Eye (tissue), 1 donor: ENCODE results near the gene RNF19B.
"Not testable (repeated sequence)": the region's sequence is repeated elsewhere in the genome, so short reads cannot be mapped to it uniquely, and the experiment has no call there.

Source experiments
- DNase-seq: peaks from one replicate; pipeline ENCODE4 v3.0.0-alpha.2; 2015

The RNF19B gene

GRCh38 chr1:32929366-32929765 lies 35.2 kb downstream of the RNF19B start:
- DNase-seq: no peak

- DNase-seq: no peak
Observed at GRCh38 chr1:32928715-32929114, 35.9 kb downstream of the RNF19B start.

DNA sequence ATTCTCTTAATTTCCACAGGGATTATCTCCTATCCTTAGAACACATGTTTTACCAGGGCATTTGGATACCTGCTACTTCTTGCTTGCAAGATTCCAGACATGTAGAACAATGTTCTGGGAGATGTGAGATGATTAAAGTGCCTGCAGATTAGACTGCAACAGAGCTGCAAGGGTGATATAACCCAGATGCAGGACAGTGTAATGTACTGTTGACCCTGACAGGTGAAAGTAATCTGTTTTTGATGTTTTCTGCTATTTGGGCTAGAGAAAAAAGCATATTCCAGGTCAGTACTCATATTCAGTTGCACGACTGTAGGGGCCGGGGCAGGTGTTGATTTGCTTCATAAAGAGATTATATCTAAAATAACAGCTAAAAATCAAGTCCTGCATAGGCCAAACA lies 36.3 kb downstream of the RNF19B start:
- DNase-seq: no peak

DNA sequence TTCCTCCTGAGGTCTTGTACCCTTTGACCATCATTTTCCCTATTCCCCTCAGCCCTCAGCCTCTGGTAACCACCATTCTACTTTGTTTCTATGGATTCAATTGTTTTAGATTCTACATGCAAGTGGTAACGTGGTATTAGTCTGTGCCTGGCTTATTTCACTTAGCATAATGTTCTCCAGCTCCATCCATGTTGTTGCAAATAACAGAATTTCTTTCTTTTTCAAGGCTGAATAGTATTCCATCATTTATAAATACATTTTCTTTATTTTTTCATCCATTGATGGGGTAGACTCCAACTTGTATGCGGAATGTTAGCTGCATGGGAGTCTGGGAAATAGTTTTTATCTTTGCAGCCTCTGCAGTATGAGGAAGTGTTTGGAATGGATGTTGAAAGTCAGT lies 37.2 kb downstream of the RNF19B start:
- no peak for DNase-seq

DNA sequence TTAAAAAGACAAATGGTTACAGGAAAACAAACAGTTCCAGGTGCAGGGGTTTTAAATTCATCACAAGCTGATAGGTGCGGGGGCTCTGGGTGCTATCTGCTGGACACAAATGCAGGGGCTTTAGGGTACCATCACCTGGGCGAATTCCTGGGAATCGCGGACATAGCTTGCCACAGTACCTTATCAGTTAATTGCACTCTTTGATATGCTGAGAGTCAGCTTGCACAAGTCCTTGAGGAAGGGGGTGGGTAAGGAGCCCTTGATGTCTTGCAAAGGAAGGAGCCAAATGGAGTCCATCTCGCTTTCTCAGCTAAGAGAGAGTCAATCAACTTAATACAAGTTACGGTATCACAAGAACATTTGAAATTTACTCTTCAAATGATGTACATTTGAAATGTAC lies 38.0 kb downstream of the RNF19B start:
- DNase-seq: no peak

GRCh38 chr1:32925403-32926162 lies 39.0 kb downstream of the RNF19B start:
- peak; percentile 77 for DNase-seq

DNA sequence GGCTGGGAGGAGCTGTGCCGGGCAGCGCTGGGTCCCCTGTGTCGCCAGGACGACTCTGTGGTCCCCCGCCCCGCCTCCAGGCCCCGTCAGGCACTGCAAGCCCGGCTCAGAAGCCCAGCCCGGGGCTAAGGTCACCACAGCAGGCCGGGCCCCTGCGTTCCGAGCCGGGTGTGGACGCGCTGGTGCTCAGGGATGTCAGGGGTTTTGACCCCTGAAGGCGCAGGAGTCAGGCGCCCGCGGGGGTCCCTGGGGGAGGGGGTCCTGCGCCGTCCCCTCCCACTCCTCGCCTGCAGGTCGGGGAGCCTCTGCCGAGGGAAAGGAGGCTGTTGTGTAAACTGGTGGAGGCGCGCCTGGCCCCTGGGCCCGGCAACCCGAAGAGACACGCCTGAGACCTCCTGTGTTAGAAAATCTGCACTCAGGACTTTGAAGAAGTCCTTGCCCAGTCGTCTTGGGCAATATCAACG lies 39.7 kb downstream of the RNF19B start:
- DNase-seq: peak; percentile 54

DNA sequence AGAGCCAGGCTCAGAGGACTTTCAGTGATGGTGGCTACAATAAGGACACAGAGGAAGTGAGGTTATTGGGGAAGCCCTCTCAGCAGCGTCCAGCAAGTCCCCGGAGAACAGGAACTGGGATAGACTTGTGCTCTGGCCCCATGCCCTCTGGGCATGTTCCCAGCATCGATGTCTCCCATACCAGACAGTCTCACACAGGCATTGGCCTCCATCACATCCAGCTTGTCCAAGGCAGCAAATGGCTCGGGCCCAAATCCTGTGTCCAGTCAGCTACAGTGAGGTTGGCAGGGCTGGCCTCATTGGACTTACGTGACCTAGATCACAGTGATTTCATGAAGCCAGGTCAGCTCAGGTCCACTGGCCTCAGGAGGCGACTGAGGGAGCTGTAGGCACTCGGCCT lies 43.8 kb downstream of the RNF19B start:
- no peak for DNase-seq

- peak; percentile 16 for DNase-seq
Observed at GRCh38 chr1:32919811-32920733, 44.5 kb downstream of the RNF19B start.

DNA sequence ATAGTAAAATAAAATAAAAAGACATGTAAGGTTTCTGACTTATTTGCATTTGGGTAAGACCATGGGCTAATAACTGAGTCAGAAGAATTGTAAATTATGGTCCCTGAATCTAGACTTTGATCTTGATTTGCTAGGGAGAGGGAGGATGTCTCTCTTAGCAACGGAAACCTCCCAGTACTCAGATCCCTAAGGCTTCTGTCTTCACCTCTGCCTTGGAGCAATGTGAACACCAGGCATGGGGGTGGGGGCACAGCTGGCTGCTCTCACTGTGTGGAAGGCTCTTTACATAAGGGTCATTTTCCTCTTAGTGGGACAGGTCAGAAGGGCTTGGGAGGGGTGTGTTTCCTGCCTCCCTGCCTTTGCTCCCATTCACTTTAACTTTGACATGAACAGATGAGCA lies 46.4 kb downstream of the RNF19B start:
- no peak for DNase-seq

GRCh38 chr1:32917521-32917920 lies 47.1 kb downstream of the RNF19B start:
- no peak for DNase-seq

- no peak for DNase-seq
Observed at GRCh38 chr1:32915766-32916706, 48.6 kb downstream of the RNF19B start.

GRCh38 chr1:32910319-32910718 lies 54.3 kb downstream of the RNF19B start:
- no peak for DNase-seq

DNA sequence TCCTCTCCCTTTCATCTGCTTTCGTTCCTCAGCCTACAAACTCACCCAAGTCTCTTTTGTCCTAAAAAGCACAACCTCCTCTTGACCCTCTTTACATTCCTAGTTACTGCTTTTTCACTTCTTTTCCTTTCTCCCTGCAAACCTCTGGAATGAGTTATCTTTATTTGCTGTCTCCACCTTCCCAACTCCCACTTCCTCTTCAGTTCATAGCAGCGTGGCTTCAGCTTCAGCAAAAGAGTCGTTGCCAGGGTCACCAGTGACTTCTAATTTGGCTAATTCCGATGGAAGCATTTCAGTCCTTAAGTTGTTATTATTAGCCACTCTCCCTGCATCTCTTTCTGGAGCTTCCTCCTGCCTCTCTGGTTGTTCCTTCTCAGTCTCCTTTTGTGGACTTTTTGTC lies 57.2 kb downstream of the RNF19B start:
- DNase-seq: no peak

GRCh38 chr1:32906654-32907053 lies 58.0 kb downstream of the RNF19B start:
- no peak for DNase-seq

DNA sequence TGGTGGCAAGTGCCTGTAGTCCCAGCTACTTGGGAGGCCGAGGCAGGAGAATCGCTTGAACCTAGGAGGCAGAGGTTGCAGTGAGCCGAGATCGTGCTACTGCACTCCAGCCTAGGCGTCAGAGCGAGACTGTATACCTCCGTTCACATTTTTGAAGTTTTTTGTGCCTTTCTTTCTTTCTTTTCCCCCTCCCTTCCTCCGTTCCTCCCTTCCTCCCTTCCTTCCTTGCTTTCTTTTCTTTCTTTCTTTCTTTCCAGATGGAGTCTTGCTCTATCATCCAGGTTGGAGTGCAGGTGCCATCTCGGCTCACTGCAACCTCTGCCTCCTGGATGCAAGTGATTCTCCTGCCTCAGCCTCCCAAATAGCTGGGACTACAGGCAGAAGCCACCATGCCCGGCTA lies 59.0 kb downstream of the RNF19B start:
- DNase-seq: not testable (repeated sequence)

DNA sequence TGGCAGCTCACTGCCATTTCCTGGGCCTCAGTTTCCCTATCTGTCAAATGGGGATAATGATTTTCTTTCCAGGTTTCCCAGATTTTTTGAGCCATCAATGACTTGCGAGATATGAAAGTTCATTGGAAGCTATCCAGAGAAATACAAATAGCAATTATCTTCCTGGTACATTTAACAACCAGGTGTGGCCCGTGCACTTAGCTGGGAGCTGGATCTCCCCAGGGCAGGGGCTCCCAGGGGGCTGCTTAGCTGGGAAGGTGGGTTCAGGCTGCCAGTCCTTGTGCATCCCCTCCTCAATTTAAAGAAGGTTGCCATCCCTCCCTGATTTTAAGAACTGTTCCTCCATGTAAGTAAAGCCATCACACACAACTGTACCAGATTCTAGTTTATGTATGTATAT lies 59.8 kb downstream of the RNF19B start:
- DNase-seq: no peak

- no peak for DNase-seq
Observed at GRCh38 chr1:32903991-32904785, 60.4 kb downstream of the RNF19B start.

DNA sequence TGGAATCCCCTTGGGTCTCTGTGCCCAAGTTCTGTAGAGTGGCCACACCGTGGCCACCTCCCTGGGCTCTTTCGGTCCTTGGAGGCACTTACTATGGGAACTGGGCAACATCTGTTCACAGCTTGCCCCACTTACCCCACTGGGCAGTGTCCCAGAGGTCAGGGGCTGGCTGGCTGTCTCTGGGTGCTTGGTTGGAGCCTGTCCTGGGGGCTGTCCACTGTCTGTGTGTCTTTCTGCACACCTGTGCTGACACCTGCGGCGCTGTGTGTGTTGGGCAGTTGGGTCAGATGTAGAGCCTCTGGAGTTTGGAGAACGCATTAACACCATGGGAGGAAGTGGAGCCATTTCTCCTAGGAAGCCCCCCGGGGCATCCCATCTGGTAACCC lies 62.1 kb downstream of the RNF19B start:
- no peak for DNase-seq

DNA sequence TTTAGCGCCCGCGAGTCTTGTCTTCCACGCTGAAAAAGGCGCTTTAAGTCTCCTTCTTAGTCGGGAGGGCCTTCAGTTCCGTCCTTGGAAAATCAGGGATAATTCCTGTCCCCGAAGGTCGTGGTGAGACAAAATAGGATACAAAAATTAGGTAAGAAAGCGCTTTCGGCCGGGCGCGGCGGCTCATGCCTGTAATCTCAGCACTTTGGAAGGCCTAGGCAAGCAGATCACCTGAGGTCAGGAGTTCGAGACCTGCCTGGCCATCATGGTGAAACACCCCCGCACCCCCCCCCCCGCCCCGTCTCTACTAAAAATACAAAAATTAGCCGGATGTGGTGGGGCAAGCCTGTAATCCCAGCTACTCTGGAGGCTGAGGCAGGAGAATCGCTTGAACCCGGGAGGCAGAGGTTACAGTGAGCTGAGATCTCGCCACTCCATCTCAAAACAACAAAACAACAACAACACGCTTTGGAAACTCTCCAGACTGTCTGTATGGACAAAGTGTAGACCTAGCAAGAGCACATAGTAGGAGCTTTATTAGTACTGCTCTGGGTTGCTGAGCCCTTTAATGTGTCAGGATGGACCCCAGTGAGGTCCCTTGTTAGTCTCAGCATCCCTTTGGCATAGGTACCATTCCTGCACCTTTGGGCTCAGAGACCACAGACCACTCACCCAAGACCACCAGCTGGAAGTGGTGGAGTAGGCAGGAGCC lies 62.6 kb downstream of the RNF19B start:
- DNase-seq: no peak
